Peyer's patch (tissue), 4 donors: ENCODE measurements around the gene SAT1.

Experiments
- POLR2A ChIP-seq, 2 donors: fragments of 450-650 bp; IDR thresholded peaks; one replicate each; pipeline ENCODE4 v1.5.1; 2017; ENCODE audit warnings: antibody characterized with exemption in 2 of 2, mild to moderate bottlenecking in 2 of 2, moderate library complexity in 2 of 2
- TF ChIP-seq, protein P1 (sequence below), 6 experiments: fragments of 450-650 bp in 4 of 6; fragments of 200-600 bp in 2 of 6; sonication (generic) in 1 of 6; IDR thresholded peaks; one replicate each; pipeline ENCODE4 v1.5.1; 2017 to 2019; ENCODE audit warnings: antibody characterized with exemption in 6 of 6, mild to moderate bottlenecking in 3 of 6, moderate library complexity in 1 of 6

DNA sequence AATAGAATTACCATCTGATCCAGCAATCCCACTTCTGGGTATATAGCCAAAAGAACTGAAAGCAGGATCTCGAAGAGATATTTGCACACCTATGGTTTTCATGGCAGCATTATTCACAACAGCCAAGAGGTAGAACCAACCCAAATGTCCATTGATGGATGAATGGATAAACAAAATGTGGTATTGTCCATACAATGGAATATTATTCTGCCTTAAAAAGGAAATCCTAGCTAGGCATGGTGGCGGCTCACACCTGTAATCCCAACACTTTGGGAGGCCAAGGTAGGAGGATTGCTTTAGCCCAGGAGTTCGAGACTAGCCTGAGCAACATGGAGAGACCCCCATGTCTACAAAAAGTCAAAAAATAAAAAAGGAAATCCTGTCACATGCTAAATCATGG, 27.3 kb downstream of the SAT1 start:
- TF ChIP-seq POLR2A (IDR thresholded peaks at IDR 0.05), result no peak
- TF ChIP-seq, protein P1, sequence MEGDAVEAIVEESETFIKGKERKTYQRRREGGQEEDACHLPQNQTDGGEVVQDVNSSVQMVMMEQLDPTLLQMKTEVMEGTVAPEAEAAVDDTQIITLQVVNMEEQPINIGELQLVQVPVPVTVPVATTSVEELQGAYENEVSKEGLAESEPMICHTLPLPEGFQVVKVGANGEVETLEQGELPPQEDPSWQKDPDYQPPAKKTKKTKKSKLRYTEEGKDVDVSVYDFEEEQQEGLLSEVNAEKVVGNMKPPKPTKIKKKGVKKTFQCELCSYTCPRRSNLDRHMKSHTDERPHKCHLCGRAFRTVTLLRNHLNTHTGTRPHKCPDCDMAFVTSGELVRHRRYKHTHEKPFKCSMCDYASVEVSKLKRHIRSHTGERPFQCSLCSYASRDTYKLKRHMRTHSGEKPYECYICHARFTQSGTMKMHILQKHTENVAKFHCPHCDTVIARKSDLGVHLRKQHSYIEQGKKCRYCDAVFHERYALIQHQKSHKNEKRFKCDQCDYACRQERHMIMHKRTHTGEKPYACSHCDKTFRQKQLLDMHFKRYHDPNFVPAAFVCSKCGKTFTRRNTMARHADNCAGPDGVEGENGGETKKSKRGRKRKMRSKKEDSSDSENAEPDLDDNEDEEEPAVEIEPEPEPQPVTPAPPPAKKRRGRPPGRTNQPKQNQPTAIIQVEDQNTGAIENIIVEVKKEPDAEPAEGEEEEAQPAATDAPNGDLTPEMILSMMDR (IDR thresholded peaks at IDR 0.05), result no peak
